SK-N-MC (cell line): ENCODE measurements around the gene PCDHGB4.

Source experiments
- EZH2 ChIP-seq: fragments of 200-600 bp; sonication (generic); IDR thresholded peaks from one replicate; pipeline ENCODE4 v1.6.1; 2017; ENCODE audit warnings: antibody characterized with exemption
- FOXP2 ChIP-seq: optimal IDR thresholded peaks from 2 replicates; pipeline ENCODE3; 2011; ENCODE audit warnings: mild to moderate bottlenecking, moderate library complexity; ENCODE audit not compliant: insufficient read depth; ENCODE audit errors: extremely low read length, control extremely low read depth
- POLR2AphosphoS5 ChIP-seq: IDR thresholded peaks from 2 replicates; pipeline ENCODE4 v1.6.1; 2012; ENCODE audit warnings: mild to moderate bottlenecking, low read depth, low read length, borderline replicate concordance

DNA sequence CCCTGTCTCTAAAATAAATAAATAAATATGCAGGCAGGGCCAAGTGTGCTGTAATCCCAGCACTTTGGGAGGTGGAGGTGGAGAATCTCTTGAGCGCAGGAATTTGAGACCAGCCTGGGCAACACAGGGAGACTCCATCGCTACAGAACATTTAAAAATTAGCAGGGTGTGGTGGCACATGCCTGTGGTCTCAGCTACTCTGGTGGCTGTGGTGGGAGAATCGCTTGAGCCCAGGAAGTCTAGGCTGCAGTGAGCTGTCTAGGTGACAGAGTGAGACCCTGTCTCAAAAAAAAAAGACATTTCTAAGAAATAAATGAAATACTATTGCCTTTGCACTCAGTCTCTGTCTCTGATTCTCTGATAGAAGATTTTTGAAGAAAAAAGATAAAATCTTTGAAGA lies 24.1 kb downstream of the PCDHGB4 start:
- no peak for TF ChIP-seq EZH2
- TF ChIP-seq POLR2AphosphoS5 = no peak
- no peak for TF ChIP-seq FOXP2
